Measurements from ENCODE around the gene FZR1. TPM values are rescaled to one million over a fixed set of nuclear protein-coding genes. Genes with fewer than 3 reads are reported as not detected.

The FZR1 gene
- polyA plus RNA-seq (2014; cell fraction: cytosol; rRNA removed) = 25.4 and 30.6 TPM in 2 replicates
- polyA plus RNA-seq (2014; cell fraction: nucleus; rRNA removed) = 48.4 and 51.8 TPM in 2 replicates

DNA sequence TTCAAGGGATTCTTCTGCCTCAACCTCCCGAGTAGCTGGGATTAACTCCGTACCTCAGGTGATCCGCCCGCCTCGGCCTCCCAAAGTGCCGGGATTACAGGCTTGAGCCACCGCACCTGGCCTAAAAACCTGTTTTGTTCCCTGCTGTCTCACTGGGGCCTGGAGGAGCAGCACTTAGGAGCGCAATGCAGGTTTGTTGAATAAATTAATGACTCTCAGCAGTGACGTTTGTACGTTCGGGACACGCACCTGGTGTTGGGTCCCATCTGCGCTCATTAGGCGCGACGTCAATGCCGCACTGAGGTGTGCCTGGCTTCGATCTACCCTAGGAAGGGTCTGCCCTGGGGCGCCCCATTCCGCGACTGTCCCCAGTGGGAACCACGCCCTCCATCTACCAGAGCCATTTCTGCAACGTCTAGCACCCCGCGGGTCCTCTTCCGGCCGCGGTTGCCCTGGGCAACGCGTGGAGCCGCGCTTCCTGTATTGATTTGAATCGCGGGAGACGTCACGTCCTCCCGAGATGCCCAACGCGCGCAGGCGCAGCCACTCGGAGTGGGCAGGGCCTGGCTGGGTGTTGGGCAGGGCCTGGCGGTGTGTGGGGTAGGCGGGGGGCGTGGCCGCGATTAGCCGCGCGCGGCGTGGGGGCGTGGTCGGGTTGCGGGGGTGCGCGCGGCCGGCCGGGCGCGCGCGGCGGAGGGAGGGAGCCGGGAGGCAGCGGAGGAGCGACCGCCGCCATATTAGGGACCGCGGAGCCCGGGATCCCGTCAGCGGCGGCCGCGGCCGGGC is at the start of gene FZR1:
FZR1 (plus strand) TSS at position 714 of the 786 bp plus-strand sequence. CDS start 16,679 bp downstream, outside the sequence.
- DNase-seq (ENCODE audit: low spot score) = peak; percentile 96

DNA sequence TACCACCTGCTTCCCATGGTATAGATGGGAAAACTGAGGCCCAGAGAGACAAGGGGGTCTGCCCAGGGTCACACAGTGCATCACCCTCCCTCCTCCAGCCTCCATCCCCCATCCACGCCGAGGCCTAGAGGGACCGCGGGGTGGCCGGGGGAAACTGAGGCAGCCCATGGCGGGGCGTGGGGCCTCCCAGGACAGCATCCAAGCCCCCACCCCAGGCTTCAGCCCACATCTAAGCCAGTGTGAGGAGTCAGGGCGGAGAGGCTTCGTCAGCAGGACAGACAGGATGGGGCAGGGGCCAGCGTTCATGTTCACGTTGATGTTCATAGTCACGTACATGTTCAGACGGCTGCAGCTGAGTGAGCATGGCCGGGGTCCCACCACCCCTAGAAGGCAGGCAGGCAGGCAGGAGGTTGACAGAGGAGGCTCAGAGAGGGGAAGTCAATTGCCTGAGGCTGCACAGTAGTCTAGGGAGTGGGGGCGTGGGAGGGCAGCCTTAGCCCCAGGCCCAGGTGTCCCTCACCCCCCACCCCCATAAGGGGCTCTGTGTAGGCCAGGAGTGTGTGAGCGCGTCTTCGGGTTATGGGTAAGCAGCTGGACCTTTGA is 49.1 kb upstream of the FZR1 start:
- DNase-seq (ENCODE audit: low spot score) = no peak

DNA sequence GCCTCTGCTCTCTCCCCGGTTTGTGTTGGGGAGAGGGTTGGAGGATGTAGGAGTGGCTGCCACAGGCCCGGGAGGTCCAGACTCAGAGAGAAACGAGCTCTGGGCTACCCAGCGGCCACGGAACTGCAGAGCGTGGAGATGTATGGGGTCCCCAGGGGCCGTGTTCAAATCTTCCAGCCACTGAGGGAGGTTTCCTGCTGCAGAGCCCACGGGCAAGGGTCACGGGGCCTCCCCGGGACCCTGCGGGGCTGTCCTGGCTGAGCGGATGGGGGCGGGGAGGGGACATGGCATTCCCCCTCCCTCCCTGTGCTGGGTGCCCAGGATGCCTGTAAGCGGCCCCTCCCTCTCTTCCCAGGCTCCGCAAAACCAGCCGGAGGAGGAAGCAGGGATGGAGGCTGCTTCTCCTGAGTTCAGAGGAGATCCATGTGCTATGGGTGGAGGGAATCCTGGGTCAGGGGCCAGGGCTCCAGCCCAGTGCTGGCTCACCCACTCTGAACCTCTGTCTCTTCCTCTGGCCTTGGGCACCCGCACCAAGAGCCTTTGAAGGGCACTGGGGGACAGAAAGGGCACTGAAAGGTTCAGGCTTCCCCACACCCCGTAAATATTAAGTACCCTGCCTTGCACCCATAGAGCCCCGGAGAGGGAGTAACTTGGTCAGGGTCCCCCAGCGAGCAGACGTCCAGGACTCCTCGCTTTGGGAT is 48.4 kb upstream of the FZR1 start:
- DNase-seq (ENCODE audit: low spot score) = no peak

DNA sequence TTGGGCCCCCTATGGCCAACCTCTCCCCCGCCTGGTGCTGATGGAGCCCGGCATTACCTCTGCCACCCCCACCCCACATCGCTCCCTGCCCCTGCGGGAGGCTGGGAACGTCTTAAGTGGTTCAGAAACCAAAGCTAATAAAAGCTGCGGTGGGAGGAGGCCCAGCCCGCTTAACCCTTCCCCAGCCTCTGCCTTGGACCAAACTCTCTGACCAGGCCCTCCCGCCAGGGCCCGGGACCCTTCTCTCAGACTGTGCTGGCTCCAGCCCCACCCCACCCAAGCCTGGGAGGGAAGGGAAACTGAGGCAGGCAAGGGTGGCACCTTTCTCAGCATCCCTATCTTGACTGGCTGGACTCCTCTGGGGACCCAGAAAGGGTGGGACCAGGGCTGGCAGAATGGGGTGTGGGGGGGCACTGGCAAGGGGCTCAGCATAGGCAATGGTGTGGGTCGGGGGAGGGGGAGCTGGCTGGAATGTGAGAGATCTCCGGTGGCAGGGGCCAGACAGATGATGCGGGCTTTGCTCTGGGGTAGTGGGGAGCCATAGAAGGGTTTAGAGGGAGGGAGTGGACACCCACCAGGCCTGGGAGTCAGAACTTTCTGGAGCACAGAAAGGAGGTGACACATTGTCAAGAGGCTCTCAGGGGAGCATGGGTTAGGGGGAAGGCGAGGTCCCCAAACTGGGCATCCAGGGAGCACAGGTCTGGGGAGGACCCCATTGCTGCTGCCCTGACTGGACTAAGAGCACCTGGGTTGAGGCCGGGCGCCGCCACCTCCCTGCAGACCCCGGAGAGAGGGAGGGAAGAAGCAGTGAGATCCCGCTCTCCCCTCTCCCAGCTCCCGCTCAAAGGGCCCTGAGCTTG is 47.7 kb upstream of the FZR1 start:
- no peak for DNase-seq (ENCODE audit: low spot score)

DNA sequence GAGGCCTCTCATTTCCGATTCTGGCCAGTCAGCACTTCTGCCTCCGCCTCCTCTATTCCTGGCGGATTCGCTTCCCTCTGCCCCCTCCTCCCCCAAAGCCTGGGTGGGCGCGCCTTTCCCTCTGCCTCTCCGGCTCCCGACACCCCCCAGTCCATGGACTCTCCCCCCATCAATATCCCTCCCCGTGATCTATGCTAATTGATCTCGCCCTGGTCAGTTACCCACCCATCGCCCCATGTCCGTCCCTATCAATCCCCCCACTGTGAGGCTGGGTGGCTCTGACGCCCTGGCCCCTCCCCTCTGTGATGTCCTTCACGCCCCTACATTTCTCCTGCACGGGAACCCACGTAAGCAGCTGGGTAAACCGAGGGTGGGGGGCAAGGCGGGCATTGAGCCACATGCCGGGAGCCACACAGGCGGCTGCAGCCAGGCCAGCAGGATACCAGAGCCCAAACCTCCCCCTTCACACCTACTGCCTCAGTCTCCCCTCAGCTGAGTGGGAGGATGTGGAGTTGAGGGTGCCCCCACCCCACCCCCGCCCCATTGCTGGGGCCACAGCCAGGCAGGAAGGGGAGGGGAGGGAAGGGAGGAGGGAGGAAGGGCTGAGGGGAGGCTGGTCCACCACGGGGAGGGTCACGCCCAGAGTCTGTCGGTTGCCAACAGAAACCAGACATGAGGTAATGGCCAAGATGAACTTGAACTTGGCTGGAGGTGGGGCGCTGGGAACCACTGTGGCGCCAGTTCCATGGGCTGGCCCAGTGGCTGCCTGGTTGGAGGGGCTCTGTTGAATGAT is 46.8 kb upstream of the FZR1 start:
- DNase-seq (ENCODE audit: low spot score) = no peak

DNA sequence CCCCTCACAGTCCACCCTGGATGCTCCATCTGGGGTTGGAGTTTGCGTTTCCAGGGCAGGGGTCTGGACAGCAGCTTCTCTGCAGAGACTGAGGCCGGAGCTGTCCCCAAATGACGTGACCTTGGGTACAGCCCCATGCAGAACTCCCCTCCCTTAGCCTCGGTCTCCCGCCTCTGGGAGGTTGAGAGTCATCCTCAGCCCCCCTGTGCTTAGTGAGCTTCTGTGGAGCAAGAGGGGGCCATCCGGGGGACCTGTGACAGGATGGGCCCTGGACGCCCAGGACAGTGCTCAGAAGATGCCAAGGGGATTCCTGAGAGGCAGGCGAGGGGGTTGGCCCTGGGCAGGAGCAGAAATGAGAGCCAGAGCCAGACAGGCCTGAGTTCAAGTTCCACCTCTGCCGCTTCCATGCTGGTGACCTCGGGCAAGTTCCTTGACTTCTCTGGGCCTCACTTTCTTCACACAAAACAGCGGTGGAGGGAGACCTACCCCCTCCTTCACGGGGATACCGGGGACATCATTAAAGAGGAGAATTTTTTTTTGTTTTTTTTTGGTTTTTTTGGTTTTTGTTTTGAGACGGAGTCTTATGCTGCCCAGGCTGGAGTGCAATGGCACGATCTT is 46.0 kb upstream of the FZR1 start:
- no peak for DNase-seq (ENCODE audit: low spot score)

DNA sequence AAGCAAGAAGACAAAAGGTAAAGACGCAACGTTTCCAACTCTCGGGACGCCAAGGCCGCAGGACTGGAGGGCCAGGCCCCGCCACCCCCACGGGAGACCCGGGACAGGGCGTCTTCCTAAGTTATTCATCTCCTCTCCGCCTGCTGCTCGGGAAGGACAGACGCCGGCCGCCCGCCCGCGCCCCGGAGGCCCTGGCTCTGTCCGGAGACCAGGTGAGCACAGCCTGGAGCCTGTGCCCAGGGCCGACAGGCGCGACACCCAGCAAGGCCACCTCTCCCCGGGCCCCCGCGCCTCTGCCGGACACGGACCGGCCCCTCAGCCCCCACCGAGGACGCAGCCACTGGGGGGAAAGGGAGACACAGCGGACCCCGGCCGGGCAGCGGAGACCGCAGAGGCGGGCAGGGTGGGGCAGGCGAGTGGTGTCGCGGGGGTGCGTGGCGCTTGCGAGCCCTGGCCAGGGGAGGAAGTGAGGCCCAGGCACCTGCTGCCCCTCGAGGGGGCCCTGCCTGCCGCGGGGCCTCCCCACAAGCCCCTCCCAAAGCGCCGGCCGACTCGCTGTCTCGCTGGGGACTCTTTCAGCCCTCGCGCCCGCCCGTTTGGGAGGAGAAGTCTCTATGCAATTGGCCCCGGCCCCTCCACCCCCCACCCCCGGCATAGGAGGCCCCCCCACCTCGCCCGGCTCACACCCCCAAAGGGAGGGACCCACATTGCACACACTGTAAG is 43.0 kb upstream of the FZR1 start:
- no peak for DNase-seq (ENCODE audit: low spot score)

DNA sequence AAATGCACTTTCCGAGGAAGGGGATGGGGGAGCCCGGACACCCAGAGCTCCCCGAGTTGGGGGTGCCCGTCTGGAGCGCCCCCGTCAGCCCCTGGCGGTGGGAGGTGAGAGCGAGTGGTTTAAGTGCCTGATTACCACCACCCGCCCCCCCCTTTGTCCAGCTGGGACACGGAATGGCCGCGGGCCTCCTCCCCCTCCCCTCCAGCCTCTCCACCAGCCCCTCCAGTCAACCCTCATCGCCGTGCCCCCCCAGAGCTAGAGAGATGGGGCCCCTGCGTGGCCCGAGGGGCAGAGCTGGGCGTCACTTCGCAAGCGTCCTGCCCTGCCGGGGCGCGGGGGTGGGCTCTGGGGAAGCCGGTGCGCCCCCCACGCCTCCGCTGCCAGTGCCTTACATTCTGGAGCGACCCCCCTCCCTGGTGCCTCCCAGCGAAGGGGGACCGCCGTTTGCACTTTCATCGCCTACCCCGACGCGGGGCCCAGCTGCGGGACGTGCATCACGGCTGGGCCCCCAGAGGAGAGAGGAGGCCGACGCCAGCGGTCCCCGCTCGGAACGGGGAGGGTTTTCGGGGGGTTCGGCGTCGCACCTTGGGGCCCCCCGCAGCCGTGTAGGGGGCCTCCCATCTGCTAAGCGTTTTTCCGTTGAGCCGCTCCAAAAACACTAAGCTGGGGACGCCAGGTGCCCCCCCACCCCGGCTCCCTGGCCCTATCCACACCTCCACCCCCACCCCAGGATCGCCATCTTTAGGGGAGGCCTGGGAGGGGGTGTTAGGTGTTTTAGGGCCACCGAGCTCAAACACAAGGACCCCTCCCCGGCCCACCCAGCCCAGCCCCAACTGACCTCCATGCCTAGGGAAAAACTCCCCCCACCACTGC is 42.2 kb upstream of the FZR1 start:
- no peak for DNase-seq (ENCODE audit: low spot score)

DNA sequence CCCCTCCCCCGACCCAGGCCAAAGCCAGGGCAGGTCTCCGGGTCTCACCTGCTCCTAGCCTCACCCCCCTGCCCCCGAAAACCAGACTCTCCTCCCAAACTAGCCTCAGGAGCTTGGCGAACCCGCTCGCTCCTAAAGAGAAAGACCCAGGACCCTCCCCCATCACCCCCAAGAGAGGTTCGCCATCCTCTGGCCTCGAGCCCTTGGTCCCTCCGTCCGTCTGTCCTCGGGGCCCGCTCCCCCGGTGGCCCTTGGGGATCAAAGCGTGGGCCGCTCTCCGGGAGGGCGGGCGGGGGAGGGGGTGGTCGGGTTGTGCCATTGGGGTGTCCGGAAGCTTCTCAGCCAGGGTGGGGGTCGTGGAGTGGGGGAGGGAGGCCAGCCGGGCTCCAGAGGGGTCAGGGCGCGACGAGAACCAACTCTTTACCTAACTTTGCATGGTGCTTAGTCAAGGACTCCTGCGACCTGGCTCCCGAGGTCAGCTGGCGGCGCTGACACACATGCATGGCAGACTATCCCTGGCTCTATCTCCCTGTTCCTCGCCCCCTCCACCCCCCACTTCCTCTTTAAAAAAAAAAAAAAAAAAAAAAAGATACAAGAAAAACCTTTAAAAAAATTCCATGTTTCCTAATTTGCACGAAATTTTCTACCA is 41.4 kb upstream of the FZR1 start:
- no peak for DNase-seq (ENCODE audit: low spot score)

DNA sequence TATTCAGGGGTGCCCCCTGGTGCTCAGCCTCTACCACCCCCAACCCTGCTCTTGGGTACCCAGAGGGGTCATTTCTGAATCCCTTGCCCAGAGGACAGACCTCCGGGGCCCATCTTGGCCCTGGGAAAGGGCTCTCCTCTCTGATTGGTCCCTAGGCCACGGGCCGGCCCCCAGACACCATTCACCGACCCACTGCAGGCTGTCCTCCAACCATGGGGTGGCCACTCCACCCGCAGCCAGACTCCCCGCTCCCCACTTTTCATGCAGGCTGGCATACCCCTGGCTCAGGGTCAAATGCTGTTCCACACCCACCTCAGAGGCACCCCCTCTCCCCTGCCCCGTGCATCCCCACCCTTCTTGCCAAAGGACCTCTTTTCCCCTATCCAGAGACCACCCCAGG is 40.6 kb upstream of the FZR1 start:
- no peak for DNase-seq (ENCODE audit: low spot score)

DNA sequence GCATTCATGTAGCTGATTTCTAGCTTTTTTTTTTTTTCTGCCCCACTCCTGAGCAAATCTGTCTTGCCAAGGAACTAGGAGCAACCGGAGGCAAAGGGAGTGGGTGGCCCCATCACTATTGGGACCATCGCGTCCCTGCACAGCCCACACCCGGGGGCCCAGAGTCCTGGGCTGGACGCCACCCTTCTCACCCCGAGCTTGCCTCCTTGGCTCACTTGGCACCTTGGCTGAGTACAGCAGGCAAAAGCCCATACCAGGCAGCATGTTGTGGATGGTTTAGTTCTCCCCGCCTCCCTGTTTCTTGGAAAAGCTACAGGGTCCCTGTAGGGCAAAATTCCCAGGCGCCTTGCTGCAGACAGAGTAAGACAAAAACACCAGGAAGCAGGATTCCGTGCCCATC is 39.5 kb upstream of the FZR1 start:
- no peak for DNase-seq (ENCODE audit: low spot score)

DNA sequence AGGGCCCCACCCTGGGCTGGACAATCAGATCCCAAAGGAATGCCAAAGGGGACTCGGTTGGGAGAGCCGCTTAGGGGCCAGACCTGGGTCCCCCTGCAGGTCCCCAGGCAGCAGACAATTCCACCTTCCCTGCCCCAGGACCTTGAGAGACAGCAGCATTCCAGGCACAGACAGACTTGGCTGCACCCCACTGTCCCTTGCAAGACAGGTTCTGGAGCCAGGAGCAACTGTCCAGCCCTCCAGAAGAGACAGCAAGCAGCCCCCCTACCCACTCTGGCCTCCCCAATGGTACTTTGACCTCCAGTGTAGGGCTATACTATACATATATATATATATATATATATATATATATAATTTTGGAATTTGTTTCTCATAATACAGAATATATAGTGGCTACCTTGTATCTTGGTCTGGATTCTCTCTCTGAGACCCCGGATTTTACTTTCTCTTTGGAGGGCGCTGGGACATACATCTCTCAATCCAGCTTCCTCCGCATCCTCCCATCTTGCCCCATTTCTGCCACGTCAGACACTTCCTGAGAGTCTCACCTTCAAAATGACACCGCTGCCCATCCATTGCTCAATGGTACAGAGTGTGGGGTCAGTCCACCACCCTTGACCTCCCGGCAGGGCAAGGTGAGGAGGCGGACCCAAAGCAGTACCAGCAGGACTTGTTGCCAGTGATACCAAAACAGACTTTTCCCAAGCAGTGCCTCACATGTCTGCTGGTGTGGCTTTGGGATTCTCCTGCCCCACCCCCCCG is 38.5 kb upstream of the FZR1 start:
- DNase-seq (ENCODE audit: low spot score) = no peak

DNA sequence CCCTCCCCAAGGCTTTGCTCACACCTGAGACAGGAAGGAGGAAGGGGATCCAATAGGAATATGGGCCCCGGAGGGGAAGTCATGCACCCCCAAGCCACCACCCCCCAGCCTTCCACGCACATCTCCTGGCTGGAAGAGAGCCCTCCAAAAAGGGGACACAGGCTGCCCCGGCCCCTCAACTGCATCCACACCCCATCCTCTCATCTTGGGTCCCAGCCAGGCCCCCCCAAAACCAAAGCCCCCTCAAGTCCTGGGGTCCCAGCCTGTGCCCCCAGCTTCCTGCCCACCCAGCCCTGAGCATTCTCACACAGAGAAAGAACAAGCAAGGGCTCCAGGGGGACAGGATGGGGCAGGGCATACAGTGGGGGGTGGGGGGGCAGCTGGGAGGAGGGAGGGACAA is 37.9 kb upstream of the FZR1 start:
- DNase-seq (ENCODE audit: low spot score) = no peak

DNA sequence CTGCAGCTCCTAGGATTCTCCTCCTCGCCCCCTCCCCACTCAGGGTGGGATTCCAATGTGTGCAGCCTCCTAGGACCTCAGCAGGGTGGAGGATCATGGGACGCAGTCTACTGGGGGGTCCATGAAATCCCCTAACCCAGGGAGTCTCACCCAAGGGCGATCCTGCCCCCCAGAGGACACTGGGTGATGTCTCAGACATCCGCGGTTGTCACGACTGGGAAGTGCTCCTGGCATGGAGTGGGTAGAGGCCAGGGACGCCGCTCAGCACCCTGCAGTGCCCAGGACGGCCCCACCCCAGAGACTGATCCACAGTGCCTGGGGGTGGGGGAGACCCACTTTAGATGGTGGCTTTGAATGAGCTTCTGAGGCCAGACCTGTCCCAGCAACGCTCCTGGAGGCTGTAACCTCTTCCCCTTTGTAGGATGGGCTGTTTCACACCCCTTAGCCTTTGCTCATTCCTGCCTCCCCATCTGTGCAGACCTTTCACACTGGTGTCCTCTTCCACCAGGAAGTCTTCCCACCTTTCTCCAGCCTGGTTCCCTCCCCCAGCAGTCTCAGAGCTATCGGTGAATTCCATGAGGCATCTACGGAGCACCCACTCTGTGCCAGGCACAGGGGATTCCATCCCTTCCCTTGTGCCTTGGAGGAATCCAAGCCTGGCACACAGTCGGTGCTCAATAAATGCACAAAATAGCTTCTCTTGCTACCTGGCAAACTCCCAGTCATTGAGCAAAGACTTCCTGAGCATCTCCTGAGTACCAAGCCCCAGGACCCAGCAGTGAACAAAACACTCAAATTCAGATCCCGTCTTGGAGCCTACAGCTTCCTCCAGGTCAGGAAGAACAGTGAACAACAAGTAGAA is 36.2 kb upstream of the FZR1 start:
- no peak for DNase-seq (ENCODE audit: low spot score)

DNA sequence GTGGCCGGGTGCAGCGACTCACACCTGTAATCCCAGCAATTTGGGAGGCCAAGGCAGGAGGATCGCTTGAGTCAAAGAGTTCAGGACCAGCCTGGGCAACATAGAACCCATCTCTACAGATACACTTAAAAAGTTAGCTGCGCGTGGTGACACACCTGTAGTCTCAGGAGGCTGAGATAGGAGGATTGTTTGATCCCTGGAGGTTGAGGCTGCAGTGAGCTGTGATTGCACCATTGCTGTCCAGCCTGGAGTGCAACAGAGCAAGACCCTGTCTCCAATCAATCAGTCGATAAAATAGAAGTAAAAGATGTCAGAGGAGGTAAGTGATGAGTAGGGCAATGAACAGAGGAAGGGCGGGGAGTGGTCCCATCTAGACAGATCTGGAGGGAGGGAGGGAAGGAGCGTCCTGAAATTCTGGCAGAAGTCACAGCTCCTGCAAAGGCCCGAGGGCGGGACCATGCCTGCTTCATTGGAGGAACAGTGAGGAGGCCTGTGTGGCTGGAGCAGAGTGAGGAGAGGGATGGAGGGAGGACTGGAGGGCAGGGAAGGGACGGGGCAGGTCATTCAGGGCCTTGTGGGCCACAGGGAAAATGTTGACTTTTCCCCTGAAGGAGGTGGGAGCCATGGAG is 35.5 kb upstream of the FZR1 start:
- no peak for DNase-seq (ENCODE audit: low spot score)

All from SK-N-DZ (cell line).